ENCODE results near the gene SLC16A10.
A peak's percentile ranks its signal among the peaks of the same experiment; 100 is the strongest.

DNA sequence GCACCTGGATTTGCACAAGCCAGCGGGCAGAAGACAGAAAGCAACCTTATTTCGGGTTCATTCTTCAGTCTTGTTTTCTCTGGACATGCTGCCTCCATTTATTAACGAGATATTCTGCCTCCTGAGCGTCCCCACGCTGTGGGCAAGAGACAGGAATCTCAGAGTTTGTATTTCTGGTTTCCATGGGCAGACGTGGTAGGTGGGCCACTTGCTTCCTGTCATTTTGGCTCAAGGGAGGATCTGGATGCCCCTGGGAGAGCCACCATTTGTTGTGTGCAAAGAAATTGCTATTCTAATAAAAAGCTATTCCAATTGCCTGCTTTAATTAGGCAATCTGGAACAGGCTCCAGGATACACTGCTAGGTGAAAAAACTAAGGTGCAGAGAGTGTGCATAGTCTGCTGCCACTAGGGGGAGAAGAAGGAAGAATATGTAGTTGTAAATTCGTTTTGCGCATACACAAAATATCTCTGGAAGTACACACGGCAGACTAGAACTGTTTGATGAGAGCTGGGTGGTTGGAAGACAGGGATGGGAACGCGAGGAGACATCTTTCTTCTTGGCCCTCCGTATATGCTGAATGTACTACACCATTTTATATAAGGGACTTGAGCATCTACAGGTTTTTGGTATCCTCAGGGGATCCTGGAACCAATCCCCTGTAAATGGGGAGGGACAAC lies 30.1 kb upstream of the SLC16A10 start:
- TF ChIP-seq, protein P1, sequence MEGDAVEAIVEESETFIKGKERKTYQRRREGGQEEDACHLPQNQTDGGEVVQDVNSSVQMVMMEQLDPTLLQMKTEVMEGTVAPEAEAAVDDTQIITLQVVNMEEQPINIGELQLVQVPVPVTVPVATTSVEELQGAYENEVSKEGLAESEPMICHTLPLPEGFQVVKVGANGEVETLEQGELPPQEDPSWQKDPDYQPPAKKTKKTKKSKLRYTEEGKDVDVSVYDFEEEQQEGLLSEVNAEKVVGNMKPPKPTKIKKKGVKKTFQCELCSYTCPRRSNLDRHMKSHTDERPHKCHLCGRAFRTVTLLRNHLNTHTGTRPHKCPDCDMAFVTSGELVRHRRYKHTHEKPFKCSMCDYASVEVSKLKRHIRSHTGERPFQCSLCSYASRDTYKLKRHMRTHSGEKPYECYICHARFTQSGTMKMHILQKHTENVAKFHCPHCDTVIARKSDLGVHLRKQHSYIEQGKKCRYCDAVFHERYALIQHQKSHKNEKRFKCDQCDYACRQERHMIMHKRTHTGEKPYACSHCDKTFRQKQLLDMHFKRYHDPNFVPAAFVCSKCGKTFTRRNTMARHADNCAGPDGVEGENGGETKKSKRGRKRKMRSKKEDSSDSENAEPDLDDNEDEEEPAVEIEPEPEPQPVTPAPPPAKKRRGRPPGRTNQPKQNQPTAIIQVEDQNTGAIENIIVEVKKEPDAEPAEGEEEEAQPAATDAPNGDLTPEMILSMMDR (conservative IDR thresholded peaks at IDR 0.05; ENCODE audit: low read depth in 2 of 2), result peak; percentile 74 to 85
- TF ChIP-seq EZH2 (IDR thresholded peaks at IDR 0.05; ENCODE audit: low read depth, unreplicated experiment) (no peak), EZH2phosphoT487 (IDR thresholded peaks at IDR 0.05; ENCODE audit: unreplicated experiment) (no peak), POLR2AphosphoS5 (IDR thresholded peaks at IDR 0.05; ENCODE audit: low read depth) (no peak), JUNB (IDR thresholded peaks at IDR 0.05; ENCODE audit: unreplicated experiment) (no peak)
- TF ChIP-seq, protein P2, sequence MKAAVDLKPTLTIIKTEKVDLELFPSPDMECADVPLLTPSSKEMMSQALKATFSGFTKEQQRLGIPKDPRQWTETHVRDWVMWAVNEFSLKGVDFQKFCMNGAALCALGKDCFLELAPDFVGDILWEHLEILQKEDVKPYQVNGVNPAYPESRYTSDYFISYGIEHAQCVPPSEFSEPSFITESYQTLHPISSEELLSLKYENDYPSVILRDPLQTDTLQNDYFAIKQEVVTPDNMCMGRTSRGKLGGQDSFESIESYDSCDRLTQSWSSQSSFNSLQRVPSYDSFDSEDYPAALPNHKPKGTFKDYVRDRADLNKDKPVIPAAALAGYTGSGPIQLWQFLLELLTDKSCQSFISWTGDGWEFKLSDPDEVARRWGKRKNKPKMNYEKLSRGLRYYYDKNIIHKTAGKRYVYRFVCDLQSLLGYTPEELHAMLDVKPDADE (IDR thresholded peaks at IDR 0.05), result no peak
- TF ChIP-seq, protein P3, sequence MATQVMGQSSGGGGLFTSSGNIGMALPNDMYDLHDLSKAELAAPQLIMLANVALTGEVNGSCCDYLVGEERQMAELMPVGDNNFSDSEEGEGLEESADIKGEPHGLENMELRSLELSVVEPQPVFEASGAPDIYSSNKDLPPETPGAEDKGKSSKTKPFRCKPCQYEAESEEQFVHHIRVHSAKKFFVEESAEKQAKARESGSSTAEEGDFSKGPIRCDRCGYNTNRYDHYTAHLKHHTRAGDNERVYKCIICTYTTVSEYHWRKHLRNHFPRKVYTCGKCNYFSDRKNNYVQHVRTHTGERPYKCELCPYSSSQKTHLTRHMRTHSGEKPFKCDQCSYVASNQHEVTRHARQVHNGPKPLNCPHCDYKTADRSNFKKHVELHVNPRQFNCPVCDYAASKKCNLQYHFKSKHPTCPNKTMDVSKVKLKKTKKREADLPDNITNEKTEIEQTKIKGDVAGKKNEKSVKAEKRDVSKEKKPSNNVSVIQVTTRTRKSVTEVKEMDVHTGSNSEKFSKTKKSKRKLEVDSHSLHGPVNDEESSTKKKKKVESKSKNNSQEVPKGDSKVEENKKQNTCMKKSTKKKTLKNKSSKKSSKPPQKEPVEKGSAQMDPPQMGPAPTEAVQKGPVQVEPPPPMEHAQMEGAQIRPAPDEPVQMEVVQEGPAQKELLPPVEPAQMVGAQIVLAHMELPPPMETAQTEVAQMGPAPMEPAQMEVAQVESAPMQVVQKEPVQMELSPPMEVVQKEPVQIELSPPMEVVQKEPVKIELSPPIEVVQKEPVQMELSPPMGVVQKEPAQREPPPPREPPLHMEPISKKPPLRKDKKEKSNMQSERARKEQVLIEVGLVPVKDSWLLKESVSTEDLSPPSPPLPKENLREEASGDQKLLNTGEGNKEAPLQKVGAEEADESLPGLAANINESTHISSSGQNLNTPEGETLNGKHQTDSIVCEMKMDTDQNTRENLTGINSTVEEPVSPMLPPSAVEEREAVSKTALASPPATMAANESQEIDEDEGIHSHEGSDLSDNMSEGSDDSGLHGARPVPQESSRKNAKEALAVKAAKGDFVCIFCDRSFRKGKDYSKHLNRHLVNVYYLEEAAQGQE (IDR thresholded peaks at IDR 0.05; ENCODE audit: unreplicated experiment), result no peak

Data from GM23338 (cell line).